Endothelial cell of umbilical vein (primary cell): Measurements from ENCODE around the gene PSMA5. TPM values are rescaled to one million over a fixed set of nuclear protein-coding genes. Genes with fewer than 3 reads are reported as not detected.

ENCODE experiments used
- BruUV-seq: library from RNA; stranded (reverse); fragments of 400-500 nt; replicated peaks from 2 replicates; lab custom pipeline; 2021; lab: Mats Ljungman, UMichigan
- CTCF ChIA-PET: fragments of 300-600, 350-600 bp; sonication (Branson Sonifier 250); formaldehyde crosslinking; loops from one replicate; lab custom pipeline; 2021; ENCODE audit warnings: antibody characterized with exemption, inconsistent platforms; lab: Charles Lee
- POLR2A ChIA-PET: fragments of 300-600, 350-600 bp; sonication (Branson Sonifier 250); formaldehyde crosslinking; loops from one replicate; lab custom pipeline; 2021; ENCODE audit warnings: antibody characterized with exemption, inconsistent platforms; lab: Charles Lee
- DNase-seq: peaks from one replicate; pipeline ENCODE4 v3.0.0-alpha.2; 2011; ENCODE audit warnings: low read depth, low spot score
- FAIRE-seq: peaks from 2 replicates; lab custom pipeline; 2011; peaks lifted over from hg19 to GRCh38; lab: Jason Lieb, UNC
- H2AFZ ChIP-seq: 2 replicates; pipeline ENCODE4 v1.6.0; 2012; ENCODE audit warnings: low read depth, low read length, control low read depth, inconsistent platforms
- H3K27ac ChIP-seq: 2 replicates; pipeline ENCODE4 v1.5.1; 2011; ENCODE audit warnings: low read depth, mild to moderate bottlenecking, control low read depth, low read length, moderate library complexity; ENCODE audit not compliant: insufficient read depth
- H3K27me3 ChIP-seq, 2 experiments: 2 replicates each; pipeline versions ENCODE4 v1.6.0 to v1.6.1; 2011; ENCODE audit warnings: low read length in 2 of 2, mixed read lengths in 1 of 2; ENCODE audit not compliant: control insufficient read depth in 2 of 2, insufficient read depth in 2 of 2
- H3K36me3 ChIP-seq, 2 experiments: 2 replicates in 1 of 2; 3 replicates in 1 of 2; pipeline ENCODE4 v1.5.1; 2011; ENCODE audit warnings: low read length in 2 of 2, mild to moderate bottlenecking in 1 of 2, moderate library complexity in 1 of 2; ENCODE audit not compliant: control insufficient read depth in 2 of 2, insufficient read depth in 2 of 2; ENCODE audit errors: extremely low read depth in 1 of 2
- H3K4me1 ChIP-seq: 3 replicates; pipeline ENCODE4 v1.5.1; 2011; ENCODE audit warnings: mild to moderate bottlenecking, low read length; ENCODE audit not compliant: control insufficient read depth, insufficient read depth; ENCODE audit errors: extremely low read depth
- H3K4me2 ChIP-seq: 2 replicates; pipeline ENCODE4 v1.6.1; 2011; ENCODE audit warnings: low read length, control low read depth, mixed read lengths; ENCODE audit not compliant: insufficient read depth
- H3K4me3 ChIP-seq, 3 experiments: fragments of 200-600 bp in 1 of 3; sonication (generic), shearing (Covaris generic) in 1 of 3; replicated peaks in 1 of 3; 2 replicates each; pipeline ENCODE4 v1.5.1; 2011 to 2016; ENCODE audit warnings: control low read depth in 3 of 3, low read length in 3 of 3, mild to moderate bottlenecking in 2 of 3, inconsistent platforms in 1 of 3, low read depth in 1 of 3, moderate library complexity in 1 of 3; ENCODE audit not compliant: insufficient read depth in 1 of 3
- H3K79me2 ChIP-seq: 2 replicates; pipeline ENCODE4 v1.6.0; 2012; ENCODE audit warnings: low read length, inconsistent platforms; ENCODE audit not compliant: control insufficient read depth, insufficient read depth
- H3K9ac ChIP-seq: replicated peaks from 2 replicates; pipeline ENCODE3; 2011; ENCODE audit warnings: low read length, control low read depth; ENCODE audit not compliant: insufficient read depth; ENCODE audit errors: extremely low read depth
- H3K9me1 ChIP-seq: replicated peaks from 3 replicates; pipeline ENCODE4 v1.6.0; 2011; ENCODE audit warnings: mild to moderate bottlenecking, low read length; ENCODE audit not compliant: control insufficient read depth, insufficient read depth; ENCODE audit errors: extremely low read depth
- H3K9me3 ChIP-seq: replicated peaks from 2 replicates; pipeline ENCODE4 v1.5.1; 2012; ENCODE audit warnings: low read length, inconsistent platforms; ENCODE audit not compliant: control insufficient read depth, insufficient read depth
- H4K20me1 ChIP-seq: replicated peaks from 2 replicates; pipeline ENCODE3; 2011; ENCODE audit warnings: mild to moderate bottlenecking, low read length; ENCODE audit not compliant: control insufficient read depth, insufficient read depth; ENCODE audit errors: extremely low read depth
- CTCF ChIP-seq, 2 donors: IDR thresholded peaks; 1 replicate in 1 of 2; 2 replicates in 1 of 2; pipeline ENCODE4 v1.5.1; 2011; ENCODE audit warnings: low read length in 2 of 2, mild to moderate bottlenecking in 2 of 2, moderate library complexity in 2 of 2, control low read depth in 1 of 2, inconsistent platforms in 1 of 2, low read depth in 1 of 2; ENCODE audit not compliant: insufficient read depth in 1 of 2; ENCODE audit errors: extremely low read depth in 1 of 2
- GATA2 ChIP-seq: IDR thresholded peaks from 2 replicates; pipeline ENCODE4 v1.7.0; 2011; ENCODE audit warnings: low read depth, mild to moderate bottlenecking, moderate library complexity, mixed read lengths, low read length; ENCODE audit not compliant: insufficient read length, insufficient read depth
- JUN ChIP-seq: IDR thresholded peaks from 2 replicates; pipeline ENCODE4 v1.6.1; 2011; ENCODE audit warnings: borderline replicate concordance, low read depth; ENCODE audit not compliant: insufficient read length, insufficient read depth
- MYC ChIP-seq: IDR thresholded peaks from one replicate; pipeline ENCODE4 v1.6.1; 2011; ENCODE audit warnings: mild to moderate bottlenecking, low read depth, low read length
- POLR2A ChIP-seq: IDR thresholded peaks from 2 replicates; pipeline ENCODE4 v1.6.1; 2012; ENCODE audit warnings: low read depth, mild to moderate bottlenecking, control low read depth, low read length
- POLR2AphosphoS5 ChIP-seq: IDR thresholded peaks from 2 replicates; pipeline ENCODE4 v1.6.1; 2012; ENCODE audit warnings: low read depth, mild to moderate bottlenecking, control low read depth, low read length, moderate library complexity; ENCODE audit not compliant: insufficient read depth
- dilution Hi-C: fragments of 300-500 bp; cut with MboI; formaldehyde crosslinking; loops from one replicate; pipeline ENCODE4 v1.15.0; 2019; ENCODE audit warnings: low sequenced_read_pairs; ENCODE audit not compliant: extremely low pct_ligation_motif_present
- intact Hi-C: fragments of 100-400 bp; cut with micrococcal nuclease; formaldehyde crosslinking; loops from one replicate; pipeline ENCODE4 v1.10.0; 2022
- polyA plus RNA-seq, 4 experiments: library from polyadenylated mRNA; depleted of rRNA in 3 of 4; stranded (reverse) in 3 of 4; unstranded in 1 of 4; fragments of >200 nt; gene quantifications; 2 replicates each; pipeline versions ENCODE4 v1.2.1 to v1.2.3, GENCODE V29; 2011 to 2012; ENCODE audit warnings: missing spikeins in 1 of 4
- total RNA-seq: library from RNA; stranded (reverse); gene quantifications from 2 replicates; pipeline ENCODE4 v1.2.3, GENCODE V29; 2021
- TF ChIP-seq, protein P1 (sequence below): IDR thresholded peaks from 2 replicates; pipeline ENCODE4 v1.6.1; 2011; ENCODE audit not compliant: insufficient read depth, insufficient read length

Gene PSMA5
- total and polyA plus RNA-seq, 2 donors (not counting 3 experiments of a cell fraction or from before 2014, with no cell fraction given): 98.1 to 125 TPM

DNA sequence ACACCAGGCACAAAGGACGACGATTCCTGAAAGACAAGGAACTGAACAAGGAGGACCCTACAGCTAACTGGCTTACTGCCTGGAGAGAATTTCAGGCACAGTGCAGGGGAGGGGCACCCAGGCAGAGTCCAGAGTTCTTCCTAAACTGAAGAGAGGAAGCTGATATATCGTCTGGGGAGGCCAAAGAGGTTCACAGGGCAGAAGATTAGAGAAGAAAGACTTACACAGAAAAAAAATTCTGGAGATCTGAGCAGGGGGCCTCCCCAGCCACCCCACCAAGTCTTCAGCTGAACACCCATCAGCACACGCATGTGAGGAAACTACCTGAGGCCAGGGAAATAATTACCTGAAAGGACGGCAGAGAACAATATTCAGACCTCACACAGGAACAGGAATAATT lies 53.1 kb downstream of the PSMA5 start:
- dilution Hi-C loops (no loop called here), intact Hi-C loops (no loop called here)
- Histone ChIP-seq H3K9me3 (no peaks in the 10 kb centered on the region), H3K4me3 (no peak overlapping the region), H4K20me1 (no peaks in the 10 kb centered on the region), H3K27ac (no peak overlapping the region), H3K4me1 (no peaks in the 10 kb centered on the region), H3K27me3 (peaks cover 2 to 5% of the 10 kb centered on the region in 2 experiments), H3K9ac (no peak overlapping the region), H2AFZ (no peak overlapping the region), H3K36me3 (no peaks in the 10 kb centered on the region), H3K4me2 (no peak overlapping the region), H3K79me2 (no peaks in the 10 kb centered on the region), H3K9me1 (no peaks in the 10 kb centered on the region)
- BruUV-seq: no TSS peak
- DNase-seq: no peak
- FAIRE-seq: no peak
- POLR2A ChIA-PET: no interaction called here
- CTCF ChIA-PET: interaction anchor here (1.0 kb wide), 1 partner anchor 11 kb away, joined by 3 read pairs; no protein-coding TSS in a partner anchor
- no peak for TF ChIP-seq JUN
- no peak for TF ChIP-seq POLR2A
- TF ChIP-seq GATA2: no peak
- no peak for TF ChIP-seq CTCF (IDR thresholded peaks at IDR 0.05; ENCODE audit: extremely low read depth in 1 of 2, insufficient read depth in 1 of 2, low read depth in 1 of 2, low read length in 2 of 2)
- TF ChIP-seq, protein P1, sequence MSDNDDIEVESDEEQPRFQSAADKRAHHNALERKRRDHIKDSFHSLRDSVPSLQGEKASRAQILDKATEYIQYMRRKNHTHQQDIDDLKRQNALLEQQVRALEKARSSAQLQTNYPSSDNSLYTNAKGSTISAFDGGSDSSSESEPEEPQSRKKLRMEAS: no peak
- TF ChIP-seq POLR2AphosphoS5: no peak
- no peak for TF ChIP-seq MYC
